Spleen (tissue), 11 donors: Measurements from ENCODE around the gene PCAT7. TPM values are rescaled to one million over a fixed set of nuclear protein-coding genes. Genes with fewer than 3 reads are reported as not detected.
"Not testable (repeated sequence)": the region's sequence is repeated elsewhere in the genome, so short reads cannot be mapped to it uniquely, and the experiment has no call there.

Experiments used
- DNase-seq: peaks from one replicate; pipeline ENCODE4 v3.0.0-alpha.2; 2020
- H3K27ac ChIP-seq, 8 donors: fragments of 200-600 bp; sonication (generic) in 7 of 8; 1 replicate in 4 of 8; 2 replicates in 4 of 8; pipeline versions ENCODE4 v1.5.0 to v1.8.0; 2016 to 2021; ENCODE audit warnings: inconsistent platforms in 4 of 8, mild to moderate bottlenecking in 4 of 8, moderate library complexity in 1 of 8
- H3K27me3 ChIP-seq, 7 donors: fragments of 200-600 bp; sonication (generic) in 6 of 7; replicated peaks in 1 of 7; 1 replicate in 4 of 7; 2 replicates in 3 of 7; pipeline versions ENCODE4 v1.5.0 to v1.8.0; 2016 to 2021; ENCODE audit warnings: inconsistent platforms in 3 of 7, mild to moderate bottlenecking in 1 of 7
- H3K36me3 ChIP-seq, 6 donors: fragments of 200-600 bp; sonication (generic) in 5 of 6; 1 replicate in 4 of 6; 2 replicates in 2 of 6; pipeline versions ENCODE4 v1.5.0 to v1.8.0; 2016 to 2021; ENCODE audit warnings: inconsistent platforms in 2 of 6
- H3K4me1 ChIP-seq, 6 donors: fragments of 200-600 bp; sonication (generic) in 5 of 6; 1 replicate in 3 of 6; 2 replicates in 3 of 6; pipeline versions ENCODE4 v1.5.0 to v1.8.0; 2016 to 2021; ENCODE audit warnings: inconsistent platforms in 3 of 6
- H3K4me3 ChIP-seq, 8 donors: fragments of 200-600 bp; sonication (generic) in 7 of 8; 1 replicate in 4 of 8; 2 replicates in 4 of 8; pipeline versions ENCODE4 v1.5.0 to v1.8.0; 2016 to 2021; ENCODE audit warnings: inconsistent platforms in 4 of 8, mild to moderate bottlenecking in 4 of 8, moderate library complexity in 2 of 8
- H3K9me3 ChIP-seq, 8 donors: fragments of 200-600 bp; sonication (generic) in 7 of 8; 1 replicate in 4 of 8; 2 replicates in 4 of 8; pipeline versions ENCODE4 v1.5.0 to v1.8.0; 2016 to 2021; ENCODE audit warnings: inconsistent platforms in 4 of 8
- POLR2A ChIP-seq, 3 donors: fragments of 450-650 bp; IDR thresholded peaks; one replicate each; pipeline ENCODE4 v1.5.1; 2017; ENCODE audit warnings: antibody characterized with exemption in 3 of 3, mild to moderate bottlenecking in 1 of 3
- POLR2AphosphoS5 ChIP-seq, 3 donors: sonication (generic); formaldehyde crosslinking; IDR thresholded peaks; one replicate each; pipeline ENCODE4 v1.5.1; 2017; ENCODE audit warnings: antibody characterized with exemption in 3 of 3
- WGBS, 5 donors: extraction: QIAGEN DNeasy Blood & Tissue Kit in 3 of 5; methylation state at CpG; one replicate each; pipeline versions ENCODE4 v1.1.5 to v1.1.7; 2013 to 2018; 5-methylcytosine and 5-hydroxymethylcytosine counted together
- intact Hi-C: fragments of 100-400 bp; cut with DNase I; formaldehyde crosslinking; loops from one replicate; pipeline ENCODE4 v1.15.0; 2023; ENCODE audit warnings: low total_unique reads
- polyA plus RNA-seq, 3 donors: library from polyadenylated mRNA; stranded (reverse); fragments of 200-250 nt; gene quantifications; one replicate each; pipeline ENCODE4 v1.2.1, GENCODE V29; 2013
- total RNA-seq, 7 donors: library from RNA; depleted of rRNA in 3 of 7; stranded (reverse); fragments of >200 nt in 3 of 7; fragmentation: NEBNext Ultra II Directional in 4 of 7; extraction: Animal tissue kit (Norgen Biotek cat#: 25700) in 4 of 7; gene quantifications; one replicate each; pipeline versions ENCODE4 v1.1.0 to v1.2.1, GENCODE V29; 2016 to 2021
- TF ChIP-seq, protein P1 (sequence below), 11 experiments: fragments of 200-600 bp in 7 of 11; fragments of 450-650 bp in 4 of 11; sonication (generic) in 4 of 11; IDR thresholded peaks in 8 of 11; conservative IDR thresholded peaks in 3 of 11; 1 replicate in 7 of 11; 2 replicates in 4 of 11; pipeline versions ENCODE4 v1.4.0 to v1.8.0; 2016 to 2021; ENCODE audit warnings: antibody characterized with exemption in 11 of 11, inconsistent platforms in 4 of 11, mild to moderate bottlenecking in 1 of 11
- donor health status: healthy with polysubstance abuse.
- donor health status: DM: no; HTN: no; CAD: no; lungs with moderate emphysema.
- donor health status: DM: no; HTN: no; CAD: no.
- donor health status: Bipolar disorder and iron deficiency.
- donor health status: healthy.
- donor health status: DM: no; HTN: no; CAD: no.
- donor health status: DM: yes; HTN: yes; CAD: no.

PCAT7 gene
- total and polyA plus RNA-seq, 10 donors: 0.03 to 0.05 TPM; not detected in 8

- TF ChIP-seq POLR2A (IDR thresholded peaks at IDR 0.05) (no peak), POLR2AphosphoS5 (IDR thresholded peaks at IDR 0.05) (no peak)
- TF ChIP-seq, protein P1, sequence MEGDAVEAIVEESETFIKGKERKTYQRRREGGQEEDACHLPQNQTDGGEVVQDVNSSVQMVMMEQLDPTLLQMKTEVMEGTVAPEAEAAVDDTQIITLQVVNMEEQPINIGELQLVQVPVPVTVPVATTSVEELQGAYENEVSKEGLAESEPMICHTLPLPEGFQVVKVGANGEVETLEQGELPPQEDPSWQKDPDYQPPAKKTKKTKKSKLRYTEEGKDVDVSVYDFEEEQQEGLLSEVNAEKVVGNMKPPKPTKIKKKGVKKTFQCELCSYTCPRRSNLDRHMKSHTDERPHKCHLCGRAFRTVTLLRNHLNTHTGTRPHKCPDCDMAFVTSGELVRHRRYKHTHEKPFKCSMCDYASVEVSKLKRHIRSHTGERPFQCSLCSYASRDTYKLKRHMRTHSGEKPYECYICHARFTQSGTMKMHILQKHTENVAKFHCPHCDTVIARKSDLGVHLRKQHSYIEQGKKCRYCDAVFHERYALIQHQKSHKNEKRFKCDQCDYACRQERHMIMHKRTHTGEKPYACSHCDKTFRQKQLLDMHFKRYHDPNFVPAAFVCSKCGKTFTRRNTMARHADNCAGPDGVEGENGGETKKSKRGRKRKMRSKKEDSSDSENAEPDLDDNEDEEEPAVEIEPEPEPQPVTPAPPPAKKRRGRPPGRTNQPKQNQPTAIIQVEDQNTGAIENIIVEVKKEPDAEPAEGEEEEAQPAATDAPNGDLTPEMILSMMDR (IDR thresholded peaks at IDR 0.05 in 8 of 11, conservative IDR thresholded peaks at IDR 0.05 in 3 of 11): no peak
- Histone ChIP-seq H3K36me3 (no peaks in the 10 kb centered on the region), H3K27me3 (no peaks in the 10 kb centered on the region), H3K27ac (no peak overlapping the region), H3K4me3 (no peak overlapping the region), H3K4me1 (no peaks in the 10 kb centered on the region), H3K9me3 (no peaks in the 10 kb centered on the region)
- 71 to 84% (median 82%) methylated on average over 4 of the region's 4 CpGs for WGBS, 5 donors
- intact Hi-C loops: no loop called here
- DNase-seq: no peak
These were observed 20.0 kb upstream of the PCAT7 start for GRCh38 chr9:94534901-94535300.

DNA sequence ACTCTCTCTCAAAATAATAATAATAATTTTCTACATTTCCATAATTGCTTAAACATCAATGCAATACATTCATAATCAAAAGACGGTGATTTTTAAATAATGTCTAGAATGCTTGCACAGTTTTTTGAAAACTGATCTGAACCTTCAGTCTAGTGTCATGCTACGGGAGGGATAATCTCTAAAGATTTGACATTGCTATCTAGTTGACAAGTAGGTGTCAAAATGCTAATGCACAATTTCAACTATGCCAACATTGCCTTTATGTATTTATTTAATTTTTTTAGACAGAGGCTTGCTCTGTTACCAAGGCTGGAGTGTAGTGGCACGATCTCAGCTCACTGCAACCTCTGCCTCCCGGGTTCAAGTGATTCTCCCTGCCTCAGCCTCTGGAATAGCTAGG is 16.0 kb upstream of the PCAT7 start:
- DNase-seq: no peak
- H3K36me3 ChIP-seq: no peaks in the 10 kb centered on the region
- intact Hi-C loops: no loop called here
- no peak for TF ChIP-seq POLR2A (IDR thresholded peaks at IDR 0.05)
- TF ChIP-seq, protein P1 (IDR thresholded peaks at IDR 0.05 in 8 of 11, conservative IDR thresholded peaks at IDR 0.05 in 3 of 11): no peak
- no peaks in the 10 kb centered on the region for H3K27me3 ChIP-seq
- H3K4me1 ChIP-seq: no peaks in the 10 kb centered on the region
- no peaks in the 10 kb centered on the region for H3K9me3 ChIP-seq
- H3K4me3 ChIP-seq: no peak overlapping the region
- WGBS, 5 donors: 85 to 95% (median 88%) methylated on average over 4 of the region's 4 CpGs
- H3K27ac ChIP-seq: no peak overlapping the region

GRCh38 chr9:94544335-94544734 is 10.5 kb upstream of the PCAT7 start:
- WGBS, 5 donors: 80 to 86% (median 84%) methylated on average over 2 to 4 of the region's 5 CpGs
- H3K36me3 ChIP-seq, intact Hi-C loops: not testable (repeated sequence)

GRCh38 chr9:94545940-94546339 is 8.9 kb upstream of the PCAT7 start:
- H3K27ac ChIP-seq: no peak overlapping the region
- no peaks in the 10 kb centered on the region for H3K36me3 ChIP-seq
- H3K4me1 ChIP-seq: no peaks in the 10 kb centered on the region
- no peak overlapping the region for H3K4me3 ChIP-seq
- peaks cover 0 to 7% (median 0%) of the 10 kb centered on the region in 7 donors for H3K27me3 ChIP-seq
- intact Hi-C loops: no loop called here
- no peaks in the 10 kb centered on the region for H3K9me3 ChIP-seq
- TF ChIP-seq POLR2AphosphoS5 (IDR thresholded peaks at IDR 0.05) (no peak), POLR2A (IDR thresholded peaks at IDR 0.05) (no peak)
- TF ChIP-seq, protein P1 (IDR thresholded peaks at IDR 0.05 in 8 of 11, conservative IDR thresholded peaks at IDR 0.05 in 3 of 11): no peak
- WGBS, 5 donors: 54 to 79% (median 67%) methylated on average over 1 of the region's 1 CpG
- DNase-seq: no peak

More at GRCh38 chr9:94544335-94544734, 10.5 kb upstream of the PCAT7 start:
- not testable (repeated sequence) for H3K27me3 ChIP-seq, DNase-seq, H3K27ac ChIP-seq, H3K4me3 ChIP-seq, H3K4me1 ChIP-seq, H3K9me3 ChIP-seq
